IMR-90 (cell line): Measurements from ENCODE around the gene GUCA1C. TPM values are rescaled to one million over a fixed set of nuclear protein-coding genes. Genes with fewer than 3 reads are reported as not detected.

Experiments
- ATAC-seq: fragments of 200-7000 bp; cut with Tn5 transposase; 2 replicates; pipeline ENCODE4 v1.9.1; 2020; ENCODE audit warnings: low read depth, mild to moderate bottlenecking, moderate library complexity
- BruUV-seq: library from RNA; stranded (reverse); fragments of 400-500 nt; replicated peaks from 2 replicates; lab custom pipeline; 2021; lab: Mats Ljungman, UMichigan
- CTCF ChIA-PET: fragments of 300-600 bp; formaldehyde crosslinking; extraction: SDS; loops from one replicate; lab custom pipeline; 2021; ENCODE audit warnings: antibody characterized with exemption; lab: Yijun Ruan, JAX
- POLR2A ChIA-PET: fragments of 300-600 bp; sonication (Branson Sonifier 250); formaldehyde crosslinking; loops from one replicate; lab custom pipeline; 2022; ENCODE audit warnings: antibody characterized with exemption; ENCODE audit not compliant: unreplicated experiment; lab: Charles Lee
- DNase-seq: peaks from one replicate; pipeline ENCODE4 v3.0.0; 2013
- H2AFZ ChIP-seq: replicated peaks from 2 replicates; pipeline ENCODE3; 2013; ENCODE audit warnings: low read length, mild to moderate bottlenecking; ENCODE audit not compliant: poor library complexity
- H2AK5ac ChIP-seq: 2 replicates; pipeline ENCODE4 v1.6.1; 2013; ENCODE audit warnings: low read depth, low read length, inconsistent platforms
- H2AK9ac ChIP-seq: replicated peaks from 2 replicates; pipeline ENCODE3; 2013; ENCODE audit warnings: mild to moderate bottlenecking, low read depth, low read length, moderate library complexity; ENCODE audit not compliant: poor library complexity
- H2BK120ac ChIP-seq: 2 replicates; pipeline ENCODE4 v1.6.1; 2013; ENCODE audit warnings: low read depth, low read length, inconsistent platforms
- H2BK15ac ChIP-seq: 3 replicates; pipeline ENCODE4 v1.6.1; 2013; ENCODE audit warnings: low read depth, low read length, inconsistent platforms
- H2BK20ac ChIP-seq: 2 replicates; pipeline ENCODE4 v1.6.1; 2013; ENCODE audit warnings: low read depth, mild to moderate bottlenecking, inconsistent platforms, low read length, moderate library complexity
- H2BK5ac ChIP-seq: 2 replicates; pipeline ENCODE4 v1.6.1; 2013; ENCODE audit warnings: mild to moderate bottlenecking, low read depth, low read length, inconsistent platforms; ENCODE audit not compliant: poor library complexity, severe bottlenecking
- H3K14ac ChIP-seq: replicated peaks from 2 replicates; pipeline ENCODE4 v1.6.1; 2013; ENCODE audit warnings: low read depth, low read length, inconsistent platforms
- H3K18ac ChIP-seq: 2 replicates; pipeline ENCODE4 v1.6.1; 2013; ENCODE audit warnings: low read depth, low read length, control low read depth
- H3K23ac ChIP-seq: 2 replicates; pipeline ENCODE4 v1.6.1; 2013; ENCODE audit warnings: low read depth, low read length, inconsistent platforms
- H3K27ac ChIP-seq: 2 replicates; pipeline ENCODE4 v1.5.1; 2013; ENCODE audit warnings: mild to moderate bottlenecking, control low read depth, low read length; ENCODE audit not compliant: insufficient read depth
- H3K27me3 ChIP-seq: 2 replicates; pipeline ENCODE4 v1.6.1; 2013; ENCODE audit warnings: low read length; ENCODE audit not compliant: control insufficient read depth, insufficient read depth
- H3K36me3 ChIP-seq: 2 replicates; pipeline ENCODE4 v1.6.1; 2013; ENCODE audit warnings: low read length, mixed read lengths; ENCODE audit not compliant: control insufficient read depth, insufficient read depth
- H3K4ac ChIP-seq: 2 replicates; pipeline ENCODE4 v1.6.1; 2013; ENCODE audit warnings: low read depth, low read length, inconsistent platforms
- H3K4me1 ChIP-seq: 2 replicates; pipeline ENCODE4 v1.6.1; 2013; ENCODE audit warnings: low read length, mixed read lengths; ENCODE audit not compliant: control insufficient read depth, insufficient read depth
- H3K4me2 ChIP-seq: 2 replicates; pipeline ENCODE4 v1.6.1; 2013; ENCODE audit warnings: low read depth, mild to moderate bottlenecking, control low read depth, low read length, moderate library complexity
- H3K4me3 ChIP-seq: 2 replicates; pipeline ENCODE4 v1.5.1; 2013; ENCODE audit warnings: low read depth, mild to moderate bottlenecking, control low read depth, low read length, moderate library complexity; ENCODE audit not compliant: insufficient read depth
- H3K56ac ChIP-seq: 2 replicates; pipeline ENCODE4 v1.6.1; 2013; ENCODE audit warnings: low read length, inconsistent platforms; ENCODE audit not compliant: insufficient read depth; ENCODE audit errors: extremely low read depth
- H3K79me1 ChIP-seq, 2 experiments: 2 replicates each; pipeline ENCODE4 v1.6.1; 2013; ENCODE audit warnings: low read length in 2 of 2, inconsistent platforms in 1 of 2, low read depth in 1 of 2
- H3K9ac ChIP-seq: 2 replicates; pipeline ENCODE4 v1.6.1; 2013; ENCODE audit warnings: low read depth, low read length, control low read depth
- H3K9me1 ChIP-seq: 2 replicates; pipeline ENCODE4 v1.6.1; 2013; ENCODE audit warnings: low read length, inconsistent platforms; ENCODE audit not compliant: insufficient read depth
- H3K9me3 ChIP-seq: 2 replicates; pipeline ENCODE4 v1.6.1; 2013; ENCODE audit warnings: low read length; ENCODE audit not compliant: control insufficient read depth, insufficient read depth
- H4K20me1 ChIP-seq: 2 replicates; pipeline ENCODE4 v1.6.1; 2013; ENCODE audit warnings: low read length, inconsistent platforms; ENCODE audit not compliant: insufficient read depth
- H4K5ac ChIP-seq: 2 replicates; pipeline ENCODE4 v1.6.1; 2013; ENCODE audit warnings: mild to moderate bottlenecking, low read depth, low read length, control low read depth
- H4K8ac ChIP-seq, 2 experiments: 2 replicates each; pipeline ENCODE4 v1.6.1; 2013; ENCODE audit warnings: low read depth in 2 of 2, low read length in 2 of 2, control low read depth in 1 of 2, inconsistent platforms in 1 of 2
- H4K91ac ChIP-seq: 2 replicates; pipeline ENCODE4 v1.6.1; 2013; ENCODE audit warnings: low read depth, low read length, inconsistent platforms; ENCODE audit not compliant: insufficient read depth
- BHLHE40 ChIP-seq: fragments of 150-350 bp; IDR thresholded peaks from 2 replicates; pipeline ENCODE4 v1.6.1; 2016; ENCODE audit warnings: mild to moderate bottlenecking, low read depth, low read length
- CEBPB ChIP-seq: IDR thresholded peaks from 2 replicates; pipeline ENCODE4 v1.6.1; 2012; ENCODE audit warnings: low read depth, low read length, improper control_type of control experiment
- CHD1 ChIP-seq: IDR thresholded peaks from 2 replicates; pipeline ENCODE4 v1.6.1; 2012; ENCODE audit warnings: low read depth, low read length, improper control_type of control experiment
- FOS ChIP-seq: fragments of 150-350 bp; IDR thresholded peaks from 2 replicates; pipeline ENCODE4 v1.6.1; 2016; ENCODE audit warnings: low read depth, low read length
- MAFK ChIP-seq: IDR thresholded peaks from 2 replicates; pipeline ENCODE4 v1.6.1; 2012; ENCODE audit warnings: low read depth, low read length, improper control_type of control experiment
- MAZ ChIP-seq: IDR thresholded peaks from 2 replicates; pipeline ENCODE4 v1.6.1; 2012; ENCODE audit warnings: low read depth, mild to moderate bottlenecking, low read length, improper control_type of control experiment, moderate library complexity, borderline replicate concordance
- MXI1 ChIP-seq: IDR thresholded peaks from 2 replicates; pipeline ENCODE4 v1.6.1; 2012; ENCODE audit warnings: low read depth, mild to moderate bottlenecking, low read length, moderate library complexity, borderline replicate concordance
- NFE2L2 ChIP-seq: fragments of 150-350 bp; IDR thresholded peaks from 2 replicates; pipeline ENCODE4 v1.6.1; 2016; ENCODE audit warnings: low read depth, mild to moderate bottlenecking, low read length
- POLR2A ChIP-seq: IDR thresholded peaks from 2 replicates; pipeline ENCODE4 v1.6.1; 2012; ENCODE audit warnings: mild to moderate bottlenecking, low read depth, low read length
- RAD21 ChIP-seq: IDR thresholded peaks from 2 replicates; pipeline ENCODE4 v1.6.1; 2012; ENCODE audit warnings: low read length, improper control_type of control experiment
- RCOR1 ChIP-seq: IDR thresholded peaks from 2 replicates; pipeline ENCODE4 v1.6.1; 2012; ENCODE audit warnings: mild to moderate bottlenecking, low read length, improper control_type of control experiment; ENCODE audit not compliant: insufficient replicate concordance
- RFX5 ChIP-seq: IDR thresholded peaks from 2 replicates; pipeline ENCODE4 v1.8.0; 2012; ENCODE audit warnings: low read depth, mild to moderate bottlenecking, low read length, moderate library complexity
- SMC3 ChIP-seq: fragments of 150-350 bp; IDR thresholded peaks from 2 replicates; pipeline ENCODE4 v1.6.1; 2016; ENCODE audit warnings: low read depth, mild to moderate bottlenecking, antibody characterized with exemption, low read length, moderate library complexity
- WGBS, 2 experiments: methylation state at CpG; one replicate each; pipeline versions ENCODE4 v1.1.5 to v1.1.7; 2013; ENCODE audit warnings: missing lambda C conversion rate in 2 of 2; ENCODE audit not compliant: insufficient read length in 1 of 2; ENCODE audit errors: extremely low coverage in 2 of 2; 5-methylcytosine and 5-hydroxymethylcytosine counted together
- dilution Hi-C: fragments of 300-500 bp; cut with HindIII; formaldehyde crosslinking; loops from one replicate; pipeline ENCODE4 v1.14.3; 2018; ENCODE audit warnings: low sequenced_read_pairs; ENCODE audit not compliant: unreplicated experiment
- in situ Hi-C: fragments of 300-500 bp; cut with MboI; formaldehyde crosslinking; loops from 3 replicates; pipeline ENCODE4 v1.14.3; 2019; ENCODE audit warnings: low sequenced_read_pairs, inconsistent platforms, mixed read lengths
- intact Hi-C: fragments of 100-400 bp; cut with micrococcal nuclease; formaldehyde crosslinking; loops from 2 replicates; pipeline ENCODE4 v1.10.0; 2022
- polyA plus RNA-seq, 3 experiments: library from polyadenylated mRNA; depleted of rRNA; stranded (reverse); fragments of >200 nt; gene quantifications; 2 replicates each; pipeline ENCODE4 v1.2.3, GENCODE V29; 2012; ENCODE audit warnings: low replicate concordance in 1 of 3
- total RNA-seq: library from RNA; depleted of rRNA; stranded (reverse); fragments of >200 nt; gene quantifications from 2 replicates; pipeline ENCODE4 v1.2.3, GENCODE V29; 2012
- TF ChIP-seq, protein P1 (sequence below): fragments of 150-350 bp; IDR thresholded peaks from 2 replicates; pipeline ENCODE4 v1.6.1; 2017; ENCODE audit warnings: mild to moderate bottlenecking, antibody characterized with exemption, low read length, low read depth
- TF ChIP-seq, protein P2 (sequence below): conservative IDR thresholded peaks from 2 replicates; pipeline ENCODE4 v1.5.1; 2012; ENCODE audit warnings: mild to moderate bottlenecking, low read depth, low read length, improper control_type of control experiment
- TF ChIP-seq, protein P3 (sequence below): fragments of 150-350 bp; IDR thresholded peaks from 2 replicates; pipeline ENCODE4 v1.6.1; 2016; ENCODE audit warnings: low read depth, mild to moderate bottlenecking, low read length, moderate library complexity, borderline replicate concordance

Gene GUCA1C
- total and polyA plus RNA-seq, 2 of the 4 experiments (the other 2 are of a cell fraction), result not detected

DNA sequence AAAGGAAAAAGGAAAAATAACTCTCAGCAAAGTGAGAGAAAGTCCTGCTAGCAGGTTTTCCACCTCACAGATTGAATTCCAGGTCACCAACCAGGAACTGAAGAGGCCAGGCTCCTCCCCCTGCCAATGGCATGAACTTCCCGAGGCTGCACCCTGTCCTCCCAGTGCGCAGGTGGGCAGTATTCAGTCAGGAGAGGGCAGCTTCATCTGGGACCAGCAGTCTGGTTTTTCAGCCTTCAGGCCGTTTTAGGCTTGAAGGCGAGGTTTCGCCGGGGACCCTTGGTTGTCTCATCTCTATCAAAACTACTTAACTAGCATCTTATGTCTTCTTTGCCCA lies 89.9 kb downstream of the GUCA1C start:
- intact Hi-C loops, result no loop called here
- WGBS, 2 experiments, result 96% methylated on average over 4 of the region's 6 CpGs; no CpG with 5 or more reads in 1 of the 2 experiments
- H4K91ac ChIP-seq, result no peak overlapping the region
- H2AFZ ChIP-seq, result peak overlapping the region; percentile 38
- no peak overlapping the region for H2BK120ac ChIP-seq
- no peak overlapping the region for H3K4me3 ChIP-seq
- no peak overlapping the region; the same call in 1 of the 2 replicates for H3K18ac ChIP-seq
- no peaks in the 10 kb centered on the region for H3K27me3 ChIP-seq
- no TSS peak for BruUV-seq
- H3K4ac ChIP-seq, result no peak overlapping the region
- H4K20me1 ChIP-seq, result no peaks in the 10 kb centered on the region
- H2AK5ac ChIP-seq, result no peak overlapping the region
- no peak overlapping the region for H2AK9ac ChIP-seq
- H3K23ac ChIP-seq, result no peak overlapping the region
- H2BK20ac ChIP-seq, result no peak overlapping the region
- no peak overlapping the region for H2BK5ac ChIP-seq
- ChIA-PET CTCF (no interaction called here), POLR2A (no interaction called here)
- H3K14ac ChIP-seq, result no peak overlapping the region
- peaks cover 6% of the 10 kb centered on the region; the same call in 1 of the 2 replicates for H3K4me1 ChIP-seq
- H3K36me3 ChIP-seq, result no peaks in the 10 kb centered on the region
- ATAC-seq (peak; percentile 14; the same call in 1 of the 2 replicates), DNase-seq (no peak)
- peak overlapping the region; percentile 20; the same call in 1 of the 2 replicates for H3K27ac ChIP-seq
- no peak overlapping the region for H3K56ac ChIP-seq
- in situ Hi-C loops, result no loop called here
- H3K79me1 ChIP-seq, result no peaks in the 10 kb centered on the region
- dilution Hi-C loops, result no loop called here
- TF ChIP-seq RCOR1 (no peak), MAZ (no peak), NFE2L2 (no peak), CEBPB (no peak), BHLHE40 (no peak), MAFK (no peak), RFX5 (no peak), SMC3 (no peak), RAD21 (no peak), MXI1 (no peak), FOS (no peak), CHD1 (no peak), POLR2A (no peak)
- TF ChIP-seq, protein P1, sequence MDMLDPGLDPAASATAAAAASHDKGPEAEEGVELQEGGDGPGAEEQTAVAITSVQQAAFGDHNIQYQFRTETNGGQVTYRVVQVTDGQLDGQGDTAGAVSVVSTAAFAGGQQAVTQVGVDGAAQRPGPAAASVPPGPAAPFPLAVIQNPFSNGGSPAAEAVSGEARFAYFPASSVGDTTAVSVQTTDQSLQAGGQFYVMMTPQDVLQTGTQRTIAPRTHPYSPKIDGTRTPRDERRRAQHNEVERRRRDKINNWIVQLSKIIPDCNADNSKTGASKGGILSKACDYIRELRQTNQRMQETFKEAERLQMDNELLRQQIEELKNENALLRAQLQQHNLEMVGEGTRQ, result no peak
- TF ChIP-seq, protein P2, sequence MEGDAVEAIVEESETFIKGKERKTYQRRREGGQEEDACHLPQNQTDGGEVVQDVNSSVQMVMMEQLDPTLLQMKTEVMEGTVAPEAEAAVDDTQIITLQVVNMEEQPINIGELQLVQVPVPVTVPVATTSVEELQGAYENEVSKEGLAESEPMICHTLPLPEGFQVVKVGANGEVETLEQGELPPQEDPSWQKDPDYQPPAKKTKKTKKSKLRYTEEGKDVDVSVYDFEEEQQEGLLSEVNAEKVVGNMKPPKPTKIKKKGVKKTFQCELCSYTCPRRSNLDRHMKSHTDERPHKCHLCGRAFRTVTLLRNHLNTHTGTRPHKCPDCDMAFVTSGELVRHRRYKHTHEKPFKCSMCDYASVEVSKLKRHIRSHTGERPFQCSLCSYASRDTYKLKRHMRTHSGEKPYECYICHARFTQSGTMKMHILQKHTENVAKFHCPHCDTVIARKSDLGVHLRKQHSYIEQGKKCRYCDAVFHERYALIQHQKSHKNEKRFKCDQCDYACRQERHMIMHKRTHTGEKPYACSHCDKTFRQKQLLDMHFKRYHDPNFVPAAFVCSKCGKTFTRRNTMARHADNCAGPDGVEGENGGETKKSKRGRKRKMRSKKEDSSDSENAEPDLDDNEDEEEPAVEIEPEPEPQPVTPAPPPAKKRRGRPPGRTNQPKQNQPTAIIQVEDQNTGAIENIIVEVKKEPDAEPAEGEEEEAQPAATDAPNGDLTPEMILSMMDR, result no peak
- TF ChIP-seq, protein P3, sequence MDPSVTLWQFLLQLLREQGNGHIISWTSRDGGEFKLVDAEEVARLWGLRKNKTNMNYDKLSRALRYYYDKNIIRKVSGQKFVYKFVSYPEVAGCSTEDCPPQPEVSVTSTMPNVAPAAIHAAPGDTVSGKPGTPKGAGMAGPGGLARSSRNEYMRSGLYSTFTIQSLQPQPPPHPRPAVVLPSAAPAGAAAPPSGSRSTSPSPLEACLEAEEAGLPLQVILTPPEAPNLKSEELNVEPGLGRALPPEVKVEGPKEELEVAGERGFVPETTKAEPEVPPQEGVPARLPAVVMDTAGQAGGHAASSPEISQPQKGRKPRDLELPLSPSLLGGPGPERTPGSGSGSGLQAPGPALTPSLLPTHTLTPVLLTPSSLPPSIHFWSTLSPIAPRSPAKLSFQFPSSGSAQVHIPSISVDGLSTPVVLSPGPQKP, result no peak
- H3K9me3 ChIP-seq, result no peaks in the 10 kb centered on the region
- no peak overlapping the region for H3K9ac ChIP-seq
- 0 out of 2 replicates have a peak, but pooled peaks cover 4% of the 10 kb centered on the region for H3K9me1 ChIP-seq
- no peak overlapping the region for H3K4me2 ChIP-seq
- no peak overlapping the region for H2BK15ac ChIP-seq
- no peak overlapping the region; a peak in 1 of 4 replicates for H4K8ac ChIP-seq
- no peak overlapping the region for H4K5ac ChIP-seq
